ENCODE data around the gene POLR3B.

Gene POLR3B

DNA sequence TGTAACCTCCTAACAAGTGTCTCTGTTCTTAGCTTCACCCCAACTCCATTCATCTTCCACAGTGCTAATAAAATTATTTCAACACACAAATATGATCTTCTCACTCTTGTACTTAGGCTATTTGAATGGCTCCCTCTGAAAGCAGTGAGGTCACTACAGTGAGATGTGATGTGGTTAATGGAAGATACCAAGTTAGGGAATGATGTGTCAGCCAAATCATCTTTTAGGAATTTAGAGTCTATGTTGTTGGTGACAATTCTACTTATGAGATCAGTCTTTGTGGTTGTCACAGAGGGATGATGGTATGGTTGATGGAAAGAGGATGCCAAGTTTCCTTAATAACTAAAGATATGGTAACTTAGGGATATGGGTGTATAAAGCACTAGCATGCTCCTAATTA, 57.6 kb downstream of the POLR3B start:
- Histone ChIP-seq H3K4me3 (replicated peaks; ENCODE audit: insufficient read depth, low read length) (no peak overlapping the region), H3K27ac (replicated peaks) (no peak overlapping the region), H3K27me3 (ENCODE audit: insufficient read depth, poor library complexity, severe bottlenecking) (no peaks in the 10 kb centered on the region)
- TF ChIP-seq SPI1 (IDR thresholded peaks at IDR 0.05; ENCODE audit: borderline replicate concordance, low read depth) (no peak), POLR2AphosphoS5 (IDR thresholded peaks at IDR 0.05; ENCODE audit: low read depth) (no peak), GABPA (IDR thresholded peaks at IDR 0.05; ENCODE audit: low read depth) (no peak), REST (IDR thresholded peaks at IDR 0.05; ENCODE audit: insufficient replicate concordance, low read depth) (no peak)
- TF ChIP-seq, protein P1, sequence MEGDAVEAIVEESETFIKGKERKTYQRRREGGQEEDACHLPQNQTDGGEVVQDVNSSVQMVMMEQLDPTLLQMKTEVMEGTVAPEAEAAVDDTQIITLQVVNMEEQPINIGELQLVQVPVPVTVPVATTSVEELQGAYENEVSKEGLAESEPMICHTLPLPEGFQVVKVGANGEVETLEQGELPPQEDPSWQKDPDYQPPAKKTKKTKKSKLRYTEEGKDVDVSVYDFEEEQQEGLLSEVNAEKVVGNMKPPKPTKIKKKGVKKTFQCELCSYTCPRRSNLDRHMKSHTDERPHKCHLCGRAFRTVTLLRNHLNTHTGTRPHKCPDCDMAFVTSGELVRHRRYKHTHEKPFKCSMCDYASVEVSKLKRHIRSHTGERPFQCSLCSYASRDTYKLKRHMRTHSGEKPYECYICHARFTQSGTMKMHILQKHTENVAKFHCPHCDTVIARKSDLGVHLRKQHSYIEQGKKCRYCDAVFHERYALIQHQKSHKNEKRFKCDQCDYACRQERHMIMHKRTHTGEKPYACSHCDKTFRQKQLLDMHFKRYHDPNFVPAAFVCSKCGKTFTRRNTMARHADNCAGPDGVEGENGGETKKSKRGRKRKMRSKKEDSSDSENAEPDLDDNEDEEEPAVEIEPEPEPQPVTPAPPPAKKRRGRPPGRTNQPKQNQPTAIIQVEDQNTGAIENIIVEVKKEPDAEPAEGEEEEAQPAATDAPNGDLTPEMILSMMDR (IDR thresholded peaks at IDR 0.05; ENCODE audit: insufficient read depth, low read length): no peak
- no peak for DNase-seq (ENCODE audit: low read depth in 1 of 2, low spot score in 1 of 2)

- no peak overlapping the region for H3K27ac ChIP-seq (replicated peaks)
- H3K27me3 ChIP-seq (ENCODE audit: insufficient read depth, poor library complexity, severe bottlenecking): no peaks in the 10 kb centered on the region
- DNase-seq (ENCODE audit: low read depth in 1 of 2, low spot score in 1 of 2): no peak
- TF ChIP-seq REST (IDR thresholded peaks at IDR 0.05; ENCODE audit: insufficient replicate concordance, low read depth) (no peak), POLR2AphosphoS5 (IDR thresholded peaks at IDR 0.05; ENCODE audit: low read depth) (no peak), GABPA (IDR thresholded peaks at IDR 0.05; ENCODE audit: low read depth) (no peak), SPI1 (IDR thresholded peaks at IDR 0.05; ENCODE audit: borderline replicate concordance, low read depth) (no peak)
- TF ChIP-seq, protein P1 (IDR thresholded peaks at IDR 0.05; ENCODE audit: insufficient read depth, low read length): no peak
- H3K4me3 ChIP-seq (replicated peaks; ENCODE audit: insufficient read depth, low read length): no peak overlapping the region
These were observed 58.7 kb downstream of the POLR3B start for GRCh38 chr12:106416273-106416672.

DNA sequence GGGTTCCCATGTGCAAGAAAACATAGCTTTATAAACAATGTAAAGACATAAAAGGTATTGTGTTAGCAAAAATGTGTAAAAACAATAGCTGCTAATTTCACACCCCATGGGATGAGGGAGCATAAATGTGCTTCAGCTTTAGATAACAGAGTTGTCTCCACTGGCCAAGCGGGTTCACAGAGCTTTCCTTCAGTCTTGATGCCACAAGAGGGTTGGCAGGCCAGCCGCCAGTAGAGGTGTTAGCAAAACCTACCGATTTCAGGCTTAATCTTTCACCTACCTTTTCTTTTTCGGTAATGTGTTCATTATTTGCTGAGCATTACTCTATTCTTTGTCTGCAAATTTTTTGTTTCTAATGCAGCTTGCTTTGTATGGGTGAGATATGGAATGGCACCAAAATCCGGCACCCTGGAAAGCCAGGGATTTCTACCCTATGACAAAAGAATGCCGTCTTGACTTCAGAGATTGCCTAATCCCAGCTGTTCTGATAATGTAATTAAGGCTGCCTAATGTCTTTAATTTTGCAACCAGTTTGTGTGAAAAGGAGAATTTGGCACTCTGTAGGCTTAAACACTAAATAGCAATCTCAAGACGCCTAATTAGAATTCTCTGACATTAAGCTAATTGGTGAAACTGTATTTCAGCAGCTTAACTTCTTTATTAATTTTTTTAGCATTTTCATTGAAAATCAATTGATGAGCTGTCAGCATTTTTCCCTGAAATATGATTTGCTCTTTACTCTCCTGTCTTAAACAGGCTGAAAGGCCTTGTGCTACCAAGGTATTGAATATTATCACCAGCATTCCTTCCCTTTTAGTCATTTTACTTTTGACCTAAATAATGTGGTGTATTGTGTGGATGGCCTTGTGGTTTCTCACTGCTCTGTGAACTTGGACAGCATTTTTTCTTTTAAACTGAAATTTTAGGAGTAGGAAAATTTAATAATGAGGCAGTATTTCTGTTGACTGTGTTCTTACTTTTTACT, 60.7 kb downstream of the POLR3B start:
- no peak for DNase-seq (ENCODE audit: low read depth in 1 of 2, low spot score in 1 of 2)
- Histone ChIP-seq H3K4me3 (replicated peaks; ENCODE audit: insufficient read depth, low read length) (no peak overlapping the region), H3K27ac (replicated peaks) (no peak overlapping the region), H3K27me3 (ENCODE audit: insufficient read depth, poor library complexity, severe bottlenecking) (no peaks in the 10 kb centered on the region)
- TF ChIP-seq POLR2AphosphoS5 (IDR thresholded peaks at IDR 0.05; ENCODE audit: low read depth): no peak
- TF ChIP-seq SPI1 (IDR thresholded peaks at IDR 0.05; ENCODE audit: borderline replicate concordance, low read depth): no peak
- TF ChIP-seq GABPA (IDR thresholded peaks at IDR 0.05; ENCODE audit: low read depth): no peak

DNA sequence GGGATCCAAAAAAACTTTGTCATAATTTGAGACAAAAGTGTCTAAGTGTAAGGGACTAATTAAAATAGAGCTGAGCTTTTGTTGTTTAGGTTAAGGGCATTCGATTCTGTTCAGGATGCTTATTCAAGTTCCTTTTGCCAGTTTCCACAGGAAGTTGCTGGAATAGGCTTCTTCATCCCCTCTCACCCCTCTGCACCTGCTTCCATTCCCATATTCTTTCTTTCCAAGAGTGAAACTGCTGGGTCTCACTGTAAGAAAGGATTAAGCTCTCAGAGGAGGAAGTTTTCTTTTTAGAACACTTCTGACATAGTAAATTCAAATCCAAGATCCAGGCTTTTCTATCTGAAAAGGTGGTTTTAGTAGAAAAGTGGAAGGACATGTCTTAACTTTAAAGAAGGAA, 61.4 kb downstream of the POLR3B start:
- Histone ChIP-seq H3K27me3 (ENCODE audit: insufficient read depth, poor library complexity, severe bottlenecking) (no peaks in the 10 kb centered on the region), H3K4me3 (replicated peaks; ENCODE audit: insufficient read depth, low read length) (no peak overlapping the region), H3K27ac (replicated peaks) (no peak overlapping the region)
- no peak for DNase-seq (ENCODE audit: low read depth in 1 of 2, low spot score in 1 of 2)
- TF ChIP-seq, protein P1 (IDR thresholded peaks at IDR 0.05; ENCODE audit: insufficient read depth, low read length): no peak
- TF ChIP-seq SPI1 (IDR thresholded peaks at IDR 0.05; ENCODE audit: borderline replicate concordance, low read depth): no peak
- TF ChIP-seq GABPA (IDR thresholded peaks at IDR 0.05; ENCODE audit: low read depth): no peak
- TF ChIP-seq REST (IDR thresholded peaks at IDR 0.05; ENCODE audit: insufficient replicate concordance, low read depth): no peak
- no peak for TF ChIP-seq POLR2AphosphoS5 (IDR thresholded peaks at IDR 0.05; ENCODE audit: low read depth)
